WI38 (cell line): Measurements from ENCODE around the gene RIBC1.

Experiments
- H3K4me3 ChIP-seq: 2 replicates; pipeline ENCODE4 v1.5.1; 2011; ENCODE audit warnings: low read depth, mild to moderate bottlenecking, control low read depth, low read length
- TF ChIP-seq, protein P1 (sequence below): IDR thresholded peaks from 2 replicates; pipeline ENCODE4 v1.5.1; 2012; ENCODE audit warnings: low read depth, mild to moderate bottlenecking, control low read depth, low read length

Gene RIBC1

DNA sequence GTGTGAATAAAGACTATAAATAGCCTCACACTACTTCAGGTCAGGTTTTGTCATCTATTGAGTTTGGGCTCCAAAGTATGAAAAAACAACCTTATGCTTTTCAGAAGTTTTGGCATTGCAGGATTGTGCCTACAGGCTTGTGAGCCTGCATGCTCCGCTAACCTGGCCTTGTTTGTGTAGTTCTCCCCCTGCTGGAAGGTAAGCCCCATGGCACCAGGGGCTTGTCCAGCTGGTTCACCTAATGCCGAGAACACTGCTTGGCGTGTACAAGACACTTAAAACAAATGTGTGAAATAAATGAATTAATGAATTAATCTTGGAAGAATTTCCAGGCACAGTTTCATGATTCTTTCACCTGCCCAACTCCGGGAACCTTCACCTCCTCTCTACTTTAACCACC is 13.3 kb downstream of the RIBC1 start:
- TF ChIP-seq, protein P1, sequence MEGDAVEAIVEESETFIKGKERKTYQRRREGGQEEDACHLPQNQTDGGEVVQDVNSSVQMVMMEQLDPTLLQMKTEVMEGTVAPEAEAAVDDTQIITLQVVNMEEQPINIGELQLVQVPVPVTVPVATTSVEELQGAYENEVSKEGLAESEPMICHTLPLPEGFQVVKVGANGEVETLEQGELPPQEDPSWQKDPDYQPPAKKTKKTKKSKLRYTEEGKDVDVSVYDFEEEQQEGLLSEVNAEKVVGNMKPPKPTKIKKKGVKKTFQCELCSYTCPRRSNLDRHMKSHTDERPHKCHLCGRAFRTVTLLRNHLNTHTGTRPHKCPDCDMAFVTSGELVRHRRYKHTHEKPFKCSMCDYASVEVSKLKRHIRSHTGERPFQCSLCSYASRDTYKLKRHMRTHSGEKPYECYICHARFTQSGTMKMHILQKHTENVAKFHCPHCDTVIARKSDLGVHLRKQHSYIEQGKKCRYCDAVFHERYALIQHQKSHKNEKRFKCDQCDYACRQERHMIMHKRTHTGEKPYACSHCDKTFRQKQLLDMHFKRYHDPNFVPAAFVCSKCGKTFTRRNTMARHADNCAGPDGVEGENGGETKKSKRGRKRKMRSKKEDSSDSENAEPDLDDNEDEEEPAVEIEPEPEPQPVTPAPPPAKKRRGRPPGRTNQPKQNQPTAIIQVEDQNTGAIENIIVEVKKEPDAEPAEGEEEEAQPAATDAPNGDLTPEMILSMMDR = peak; percentile 92
- H3K4me3 ChIP-seq = no peak overlapping the region

DNA sequence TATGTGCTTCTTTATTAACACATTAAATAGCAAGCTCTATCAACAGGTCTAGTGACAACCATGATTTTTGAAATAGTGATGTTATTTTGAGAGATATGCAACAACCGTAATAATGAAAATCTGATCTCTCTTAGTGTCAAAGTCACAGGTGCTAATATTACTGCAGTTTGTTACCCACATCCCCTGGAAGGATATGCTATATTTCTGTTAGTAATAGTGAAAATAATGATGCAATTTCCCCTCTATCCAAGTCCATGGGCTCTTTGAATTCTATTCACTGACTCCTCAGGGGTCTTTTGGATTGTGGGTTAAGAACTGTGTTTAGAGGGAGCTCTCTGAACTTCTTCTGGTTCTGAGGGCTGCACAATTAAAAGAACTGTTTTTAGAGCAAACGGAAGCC is 14.5 kb downstream of the RIBC1 start:
- H3K4me3 ChIP-seq = no peak overlapping the region
- TF ChIP-seq, protein P1 = no peak

DNA sequence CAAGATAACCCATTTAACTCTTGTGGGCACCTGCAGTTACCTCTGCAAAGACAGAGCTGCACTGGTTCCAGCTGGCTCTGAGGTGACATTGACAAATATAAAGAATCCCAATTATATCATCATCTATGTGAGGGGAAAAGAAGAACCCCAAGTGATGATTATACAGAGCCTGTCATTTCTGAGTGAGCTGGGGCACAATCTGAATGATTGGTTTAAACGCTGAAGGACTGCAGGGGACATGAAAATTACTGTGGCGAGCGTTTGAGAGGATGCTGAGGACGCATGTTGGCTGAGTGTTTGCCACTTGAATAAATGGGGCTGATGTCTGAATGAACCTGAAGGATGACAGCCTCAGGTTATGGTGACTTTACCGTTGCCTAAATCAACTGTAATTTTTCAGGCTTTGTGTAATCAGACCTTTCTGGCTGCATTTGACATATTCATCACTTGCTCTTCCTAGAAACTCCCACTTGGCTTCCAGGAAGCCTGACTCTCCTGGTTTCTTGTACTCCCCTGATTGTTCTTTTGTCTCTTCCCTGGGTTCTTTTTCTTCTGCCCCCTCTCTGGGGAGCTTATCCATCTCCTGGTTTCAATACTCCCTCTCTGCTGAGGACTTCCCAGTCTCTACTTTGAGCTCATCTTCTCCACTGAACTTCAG is 15.6 kb downstream of the RIBC1 start:
- TF ChIP-seq, protein P1 = no peak
- no peak overlapping the region for H3K4me3 ChIP-seq

DNA sequence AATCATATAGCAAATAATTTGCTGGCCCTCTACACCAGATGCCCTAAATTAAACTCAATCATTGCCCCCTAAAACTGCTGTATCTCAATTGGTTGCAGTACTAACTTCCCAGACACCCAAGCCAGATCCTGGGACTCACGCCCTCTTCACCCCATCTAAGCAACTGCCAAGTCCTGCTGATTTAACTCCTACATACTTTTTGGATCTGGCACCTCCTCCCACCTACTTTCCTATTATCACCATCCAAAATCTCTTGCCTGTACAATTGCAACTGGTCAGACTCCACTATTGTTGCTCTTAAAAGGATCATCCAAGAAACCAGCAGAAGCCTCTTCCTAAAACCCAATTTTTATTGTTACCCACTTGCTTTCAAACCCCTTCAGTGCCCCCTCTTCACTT is 16.2 kb downstream of the RIBC1 start:
- TF ChIP-seq, protein P1 = no peak
- H3K4me3 ChIP-seq = no peak overlapping the region

DNA sequence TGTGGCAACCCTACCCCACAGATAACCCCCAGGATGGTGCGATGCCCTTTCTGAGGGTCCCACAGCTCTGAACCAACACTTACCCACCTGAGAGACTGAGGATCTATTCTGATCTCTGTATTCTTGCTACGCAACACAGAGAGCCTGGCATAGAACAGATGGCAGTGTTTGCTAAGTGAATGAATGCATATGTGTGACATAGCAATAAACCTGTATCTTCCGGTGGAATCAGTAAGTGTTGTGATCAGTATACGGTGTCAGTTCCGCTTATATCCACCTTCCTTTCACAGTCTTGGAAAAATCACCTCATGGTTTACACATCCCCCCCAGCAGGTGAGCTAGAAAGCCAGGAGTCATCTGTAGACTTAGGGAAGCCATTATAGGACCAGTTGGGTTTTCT is 17.4 kb downstream of the RIBC1 start:
- peak overlapping the region; percentile 46 for H3K4me3 ChIP-seq
- TF ChIP-seq, protein P1 = no peak

DNA sequence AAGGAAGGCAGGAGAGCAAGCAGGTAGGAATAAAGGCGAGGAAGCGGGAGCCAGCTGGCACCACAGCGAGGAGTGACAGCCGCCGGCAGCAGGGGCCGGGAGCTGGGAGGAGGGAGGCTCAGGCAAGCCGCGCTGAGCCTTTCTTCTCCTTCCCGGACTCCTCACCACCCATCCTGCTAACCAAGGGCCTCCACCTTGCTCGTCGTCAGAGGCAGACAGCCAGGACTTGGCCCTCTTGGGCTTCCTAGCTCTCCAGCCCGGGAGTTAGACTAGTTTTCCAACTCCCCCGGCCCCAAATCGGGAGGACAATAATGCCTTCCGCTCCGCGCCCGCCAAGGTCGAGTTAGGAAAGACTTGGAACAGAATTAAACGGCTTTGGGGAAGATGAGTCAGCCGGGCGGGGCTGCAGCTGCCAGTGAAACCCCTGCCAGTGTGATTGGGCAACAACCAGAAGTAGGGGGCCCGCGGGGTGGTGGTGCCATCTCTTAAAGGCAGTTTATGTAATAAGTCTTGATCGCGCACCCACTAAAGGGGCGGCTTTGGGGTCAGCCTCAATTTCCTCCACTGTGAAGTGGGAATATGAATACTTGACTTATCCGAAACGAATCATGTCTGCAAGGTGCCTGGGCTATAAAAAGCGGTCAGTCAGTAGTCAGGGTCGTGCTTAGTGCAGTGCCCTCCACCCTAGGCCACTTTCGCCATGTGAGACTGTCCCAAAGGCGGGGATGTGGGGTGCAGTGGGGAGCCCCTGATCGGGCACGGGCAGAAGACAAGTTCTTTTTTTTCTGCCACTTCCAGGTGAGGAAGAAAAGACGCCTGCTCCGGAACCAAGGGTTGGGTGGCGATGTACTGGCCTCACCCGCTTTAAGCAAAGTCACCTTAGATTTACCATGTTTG is 18.2 kb downstream of the RIBC1 start:
- TF ChIP-seq, protein P1 = no peak

More for the DNA sequence above, 18.2 kb downstream of the RIBC1 start:
- H3K4me3 ChIP-seq = peak overlapping the region; percentile 51
